B cell (primary cell): ENCODE results near the gene DNAJC24. TPM values are rescaled to one million over a fixed set of nuclear protein-coding genes. Genes with fewer than 3 reads are reported as not detected.

Source experiments
- ATAC-seq: fragments of 200-7000 bp; cut with Tn5 transposase; one replicate; pipeline ENCODE4 v1.10.0; 2021; ENCODE audit warnings: low read depth, mild to moderate bottlenecking, moderate number of reproducible peaks, moderate library complexity
- CTCF ChIA-PET: fragments of 350-600 bp; sonication (Branson Sonifier 250); formaldehyde crosslinking; loops from one replicate; lab custom pipeline; 2021; ENCODE audit warnings: antibody characterized with exemption, inconsistent platforms; lab: Charles Lee
- POLR2A ChIA-PET: fragments of 350-600 bp; sonication (Branson Sonifier 250); formaldehyde crosslinking; loops from one replicate; lab custom pipeline; 2021; ENCODE audit warnings: antibody characterized with exemption; lab: Charles Lee
- DNase-seq: peaks from one replicate; pipeline ENCODE4 v3.0.0; 2013
- H2AFZ ChIP-seq: 2 replicates; pipeline ENCODE4 v1.6.1; 2012; ENCODE audit warnings: mild to moderate bottlenecking, low read depth, low read length; ENCODE audit not compliant: insufficient read depth, poor library complexity, severe bottlenecking
- H3K27ac ChIP-seq, 2 donors: 1 replicate in 1 of 2; 2 replicates in 1 of 2; pipeline ENCODE4 v1.5.1; 2012 to 2013; ENCODE audit warnings: low read length in 2 of 2, mild to moderate bottlenecking in 2 of 2, moderate library complexity in 1 of 2
- H3K27me3 ChIP-seq, 4 experiments: fragments of 200-600 bp in 1 of 4; sonication (generic) in 1 of 4; replicated peaks in 1 of 4; 1 replicate in 2 of 4; 2 replicates in 2 of 4; pipeline versions ENCODE4 v1.6.1 to v1.7.0; 2013 to 2016; ENCODE audit warnings: low read length in 3 of 4, mild to moderate bottlenecking in 2 of 4, mixed read lengths in 1 of 4, moderate library complexity in 1 of 4; ENCODE audit not compliant: insufficient read depth in 4 of 4, control insufficient read depth in 3 of 4; ENCODE audit errors: control extremely low read depth in 1 of 4
- H3K36me3 ChIP-seq, 2 experiments: replicated peaks in 1 of 2; 1 replicate in 1 of 2; 2 replicates in 1 of 2; pipeline versions ENCODE4 v1.6.1 to v1.7.1; 2013; ENCODE audit warnings: low read length in 1 of 2; ENCODE audit not compliant: insufficient read depth in 2 of 2, control insufficient read depth in 1 of 2; ENCODE audit errors: control extremely low read depth in 1 of 2, extremely low read depth in 1 of 2
- H3K4me1 ChIP-seq, 2 donors: fragments of 200-600 bp in 1 of 2; sonication (generic) in 1 of 2; 1 replicate in 1 of 2; 2 replicates in 1 of 2; pipeline versions ENCODE4 v1.5.1 to v1.6.1; 2013 to 2017; ENCODE audit warnings: low read length in 2 of 2; ENCODE audit not compliant: control insufficient read depth in 2 of 2, insufficient read depth in 2 of 2
- H3K4me2 ChIP-seq: replicated peaks from 2 replicates; pipeline ENCODE3; 2012; ENCODE audit warnings: mild to moderate bottlenecking, low read depth, low read length; ENCODE audit not compliant: poor library complexity, severe bottlenecking
- H3K4me3 ChIP-seq, 5 experiments: fragments of 200-600 bp in 1 of 5; sonication (generic) in 1 of 5; 1 replicate in 3 of 5; 2 replicates in 2 of 5; pipeline versions ENCODE4 v1.5.1 to v1.7.0; 2011 to 2016; ENCODE audit warnings: low read length in 4 of 5, mild to moderate bottlenecking in 4 of 5, low read depth in 2 of 5, control low read depth in 1 of 5, moderate library complexity in 1 of 5; ENCODE audit not compliant: insufficient read depth in 1 of 5; ENCODE audit errors: control extremely low read depth in 1 of 5, extremely low read depth in 1 of 5
- H3K79me2 ChIP-seq: fragments of 200-600 bp; sonication (generic); one replicate; pipeline ENCODE4 v1.6.0; 2016; ENCODE audit warnings: low read length; ENCODE audit not compliant: control insufficient read depth, insufficient read depth
- H3K9ac ChIP-seq: fragments of 200-600 bp; sonication (generic); 2 replicates; pipeline ENCODE4 v1.6.1; 2017; ENCODE audit warnings: mild to moderate bottlenecking, low read length, moderate library complexity
- H3K9me3 ChIP-seq, 3 donors: one replicate each; pipeline versions ENCODE4 v1.6.1 to v1.7.1; 2013; ENCODE audit warnings: low read length in 2 of 3; ENCODE audit not compliant: control insufficient read depth in 2 of 3, insufficient read depth in 1 of 3; ENCODE audit errors: control extremely low read depth in 1 of 3
- H4K20me1 ChIP-seq: 2 replicates; pipeline ENCODE4 v1.6.0; 2012; ENCODE audit warnings: mild to moderate bottlenecking, low read length; ENCODE audit not compliant: insufficient read depth, control insufficient read depth, poor library complexity, severe bottlenecking
- H3K27ac Mint-ChIP-seq: one replicate; pipeline ENCODE4 v1.8.0; 2021; ENCODE audit warnings: mixed read lengths
- H3K27me3 Mint-ChIP-seq: one replicate; pipeline ENCODE4 v1.8.0; 2021; ENCODE audit warnings: mixed read lengths
- H3K4me1 Mint-ChIP-seq: one replicate; pipeline ENCODE4 v1.8.0; 2021; ENCODE audit warnings: mixed read lengths
- H3K4me3 Mint-ChIP-seq: one replicate; pipeline ENCODE4 v1.8.0; 2021; ENCODE audit warnings: mixed read lengths
- H3K9me3 Mint-ChIP-seq: one replicate; pipeline ENCODE4 v1.8.0; 2022; ENCODE audit warnings: mixed read lengths; ENCODE audit not compliant: insufficient read depth
- EZH2 ChIP-seq: IDR thresholded peaks from 2 replicates; pipeline ENCODE4 v1.6.1; 2012; ENCODE audit warnings: borderline replicate concordance, low read depth, mild to moderate bottlenecking, moderate library complexity, low read length; ENCODE audit not compliant: insufficient read depth, poor library complexity, severe bottlenecking
- WGBS: methylation state at CpG from one replicate; pipeline ENCODE4 v1.1.5; 2013; ENCODE audit warnings: missing lambda C conversion rate; ENCODE audit not compliant: insufficient coverage; 5-methylcytosine and 5-hydroxymethylcytosine counted together
- intact Hi-C: fragments of 100-400 bp; cut with micrococcal nuclease; formaldehyde crosslinking; loops from one replicate; pipeline ENCODE4 v1.10.0; 2022
- polyA plus RNA-seq: library from polyadenylated mRNA; depleted of rRNA; stranded (reverse); fragments of >200 nt; gene quantifications from 2 replicates; pipeline ENCODE4 v1.2.3, GENCODE V29; 2012
- total RNA-seq, 2 donors: library from RNA; stranded (reverse); fragments of 120-200 nt in 1 of 2; gene quantifications; 1 replicate in 1 of 2; 2 replicates in 1 of 2; pipeline versions ENCODE4 v1.2.3 to v1.2.4, GENCODE V29; 2013 to 2022
- TF ChIP-seq, protein P1 (sequence below): fragments of 200-600 bp; IDR thresholded peaks from one replicate; pipeline ENCODE4 v1.8.0; 2022; ENCODE audit warnings: antibody characterized with exemption, mild to moderate bottlenecking

DNAJC24 gene
- total and polyA plus RNA-seq, 2 donors (not counting 1 experiment from before 2014, with no cell fraction given) = 10.7 to 24.6 TPM

DNA sequence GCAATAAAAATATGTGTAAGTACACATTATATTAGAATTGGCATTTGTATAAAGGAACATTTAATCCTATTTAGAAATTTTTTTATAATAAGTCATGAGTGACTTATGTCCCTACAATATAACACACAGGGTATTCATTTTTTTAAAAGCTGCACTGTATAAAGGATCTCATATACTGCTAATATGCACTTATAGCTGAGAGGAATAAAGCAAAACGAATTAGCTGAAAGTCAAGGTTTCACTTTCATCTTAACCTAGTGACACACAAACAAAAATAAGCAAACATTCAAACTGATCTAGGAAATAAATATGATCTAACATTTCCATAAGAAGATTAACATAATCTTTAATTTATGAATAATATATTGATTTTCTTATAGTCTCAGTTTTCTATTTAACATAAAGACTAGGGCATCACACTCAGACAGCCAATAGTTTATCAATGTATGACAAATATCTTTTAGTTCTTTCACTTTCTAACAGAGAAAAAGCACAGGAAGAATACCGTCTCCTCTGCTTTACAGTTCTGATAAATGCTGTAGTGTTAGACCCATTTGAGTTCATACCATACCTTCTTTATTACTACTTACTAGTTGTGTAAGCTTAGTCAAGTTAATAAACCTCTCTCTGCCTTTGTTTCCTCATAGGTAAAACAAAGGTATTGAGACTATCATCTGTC is 43.1 kb upstream of the DNAJC24 start:
- Histone ChIP-seq H3K9ac (no peak overlapping the region), H4K20me1 (no peaks in the 10 kb centered on the region), H3K4me3 (no peak overlapping the region), H3K79me2 (no peaks in the 10 kb centered on the region), H2AFZ (no peak overlapping the region), H3K27ac (no peak overlapping the region), H3K36me3 (no peaks in the 10 kb centered on the region), H3K9me3 (no peaks in the 10 kb centered on the region), H3K4me2 (peak overlapping the region; percentile 7), H3K27me3 (no peaks in the 10 kb centered on the region), H3K4me1 (no peaks in the 10 kb centered on the region)
- intact Hi-C loops = no loop called here
- H3K4me1 Mint-ChIP-seq = peaks cover 3% of the 10 kb centered on the region
- no peaks in the 10 kb centered on the region for H3K27me3 Mint-ChIP-seq
- DNase-seq = no peak
- no peak overlapping the region for H3K27ac Mint-ChIP-seq
- no peak overlapping the region for H3K4me3 Mint-ChIP-seq
- no CpG with 5 or more reads among the region's 2 CpGs for WGBS
- TF ChIP-seq, protein P1, sequence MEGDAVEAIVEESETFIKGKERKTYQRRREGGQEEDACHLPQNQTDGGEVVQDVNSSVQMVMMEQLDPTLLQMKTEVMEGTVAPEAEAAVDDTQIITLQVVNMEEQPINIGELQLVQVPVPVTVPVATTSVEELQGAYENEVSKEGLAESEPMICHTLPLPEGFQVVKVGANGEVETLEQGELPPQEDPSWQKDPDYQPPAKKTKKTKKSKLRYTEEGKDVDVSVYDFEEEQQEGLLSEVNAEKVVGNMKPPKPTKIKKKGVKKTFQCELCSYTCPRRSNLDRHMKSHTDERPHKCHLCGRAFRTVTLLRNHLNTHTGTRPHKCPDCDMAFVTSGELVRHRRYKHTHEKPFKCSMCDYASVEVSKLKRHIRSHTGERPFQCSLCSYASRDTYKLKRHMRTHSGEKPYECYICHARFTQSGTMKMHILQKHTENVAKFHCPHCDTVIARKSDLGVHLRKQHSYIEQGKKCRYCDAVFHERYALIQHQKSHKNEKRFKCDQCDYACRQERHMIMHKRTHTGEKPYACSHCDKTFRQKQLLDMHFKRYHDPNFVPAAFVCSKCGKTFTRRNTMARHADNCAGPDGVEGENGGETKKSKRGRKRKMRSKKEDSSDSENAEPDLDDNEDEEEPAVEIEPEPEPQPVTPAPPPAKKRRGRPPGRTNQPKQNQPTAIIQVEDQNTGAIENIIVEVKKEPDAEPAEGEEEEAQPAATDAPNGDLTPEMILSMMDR = no peak
- no peak for TF ChIP-seq EZH2
- ChIA-PET POLR2A (no interaction called here), CTCF (no interaction called here)
- H3K9me3 Mint-ChIP-seq = no peaks in the 10 kb centered on the region
- no peak for ATAC-seq

DNA sequence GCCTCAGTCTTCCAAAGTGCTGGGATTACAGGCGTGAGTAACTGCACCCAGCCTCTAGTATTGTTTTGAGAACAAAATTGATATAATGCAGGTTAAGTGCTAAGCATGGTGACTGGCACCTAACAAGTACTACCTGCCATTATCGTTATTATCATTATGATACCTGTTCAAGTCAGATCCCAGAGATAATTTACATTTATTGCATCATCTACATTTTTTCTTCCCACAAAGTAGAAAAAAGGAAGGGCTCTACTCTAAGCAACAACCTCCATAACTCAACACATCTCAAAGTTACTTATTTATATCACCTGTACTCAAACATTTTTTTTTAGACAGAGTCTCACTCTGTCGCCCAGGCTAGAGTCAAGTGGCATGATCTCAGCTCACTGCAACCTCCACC is 42.2 kb upstream of the DNAJC24 start:
- intact Hi-C loops = no loop called here
- Histone ChIP-seq H3K79me2 (no peaks in the 10 kb centered on the region), H4K20me1 (no peaks in the 10 kb centered on the region), H3K9me3 (no peaks in the 10 kb centered on the region), H3K4me3 (no peak overlapping the region), H3K27ac (no peak overlapping the region), H3K27me3 (no peaks in the 10 kb centered on the region), H3K9ac (no peak overlapping the region), H3K4me1 (no peaks in the 10 kb centered on the region), H2AFZ (no peak overlapping the region), H3K36me3 (no peaks in the 10 kb centered on the region), H3K4me2 (no peak overlapping the region)
- ChIA-PET CTCF (no interaction called here), POLR2A (no interaction called here)
- no peak overlapping the region for H3K4me3 Mint-ChIP-seq
- peaks cover 3% of the 10 kb centered on the region for H3K4me1 Mint-ChIP-seq
- WGBS = 90% methylated on average over 2 of the region's 3 CpGs
- no peak for ATAC-seq
- TF ChIP-seq, protein P1 = no peak
- TF ChIP-seq EZH2 = no peak
- H3K27me3 Mint-ChIP-seq = no peaks in the 10 kb centered on the region
- no peak overlapping the region for H3K27ac Mint-ChIP-seq
- no peak for DNase-seq
- H3K9me3 Mint-ChIP-seq = no peaks in the 10 kb centered on the region
